ENCODE results near the gene MSMB.

GRCh38 chr10:46026106-46026505 is 20.0 kb downstream of the MSMB start:
- TF ChIP-seq CTCF (IDR thresholded peaks at IDR 0.05; ENCODE audit: control extremely low read depth in 1 of 3, insufficient read depth in 1 of 3, low read depth in 1 of 3, low read length in 3 of 3), result no peak
- no peak for TF ChIP-seq TAF7 (optimal IDR thresholded peaks at IDR 0.05; ENCODE audit: borderline replicate concordance, low read depth, low read length)
- no peak for TF ChIP-seq JUN (IDR thresholded peaks at IDR 0.05; ENCODE audit: low read depth, low read length)
- TF ChIP-seq KDM1A (IDR thresholded peaks at IDR 0.05; ENCODE audit: borderline replicate concordance, low read length), result no peak
- no peak for TF ChIP-seq TBP (IDR thresholded peaks at IDR 0.05; ENCODE audit: low read depth, low read length)
- no peak for TF ChIP-seq SP1 (IDR thresholded peaks at IDR 0.05; ENCODE audit: low read depth, low read length)
- no peak for TF ChIP-seq CHD7 (IDR thresholded peaks at IDR 0.05; ENCODE audit: insufficient replicate concordance, low read length)
- TF ChIP-seq POLR2A (IDR thresholded peaks at IDR 0.05; ENCODE audit: control extremely low read depth in 1 of 2, low read depth in 2 of 2, low read length in 2 of 2), result no peak

All from H1 (cell line).